GM12878 (cell line): ENCODE measurements around the gene SCARF1. TPM values are rescaled to one million over a fixed set of nuclear protein-coding genes. Genes with fewer than 3 reads are reported as not detected.

Experiments
- ATAC-seq: fragments of 200-7000 bp; cut with Tn5 transposase; 3 replicates; pipeline ENCODE4 v1.9.1; 2020; ENCODE audit warnings: mild to moderate bottlenecking, moderate library complexity
- BruUV-seq: library from RNA; stranded (reverse); fragments of 400-500 nt; replicated peaks from 2 replicates; lab custom pipeline; 2021; lab: Mats Ljungman, UMichigan
- CTCF ChIA-PET: fragments of 300-600 bp; sonication (Branson Sonifier 250); formaldehyde crosslinking; extraction: SDS; loops from one replicate; lab custom pipeline; 2021; ENCODE audit warnings: inconsistent platforms; lab: Yijun Ruan, JAX
- POLR2A ChIA-PET: fragments of 350-600 bp; formaldehyde crosslinking; extraction: SDS; loops from one replicate; lab custom pipeline; 2021; ENCODE audit warnings: inconsistent platforms; lab: Charles Lee
- RAD21 ChIA-PET: fragments of 300-600 bp; sonication (Branson Sonifier 250); formaldehyde crosslinking; loops from one replicate; lab custom pipeline; 2023; ENCODE audit warnings: antibody characterized with exemption; ENCODE audit not compliant: unreplicated experiment; lab: Charles Lee
- SMC1A ChIA-PET: fragments of 300-600 bp; sonication (Branson Sonifier 250); formaldehyde crosslinking; loops from one replicate; lab custom pipeline; 2023; ENCODE audit not compliant: unreplicated experiment, uncharacterized antibody; lab: Charles Lee
- DNase-seq: peaks from one replicate; pipeline ENCODE4 v3.0.0-alpha.2; 2011; ENCODE audit warnings: low read depth, low spot score
- FAIRE-seq: peaks from 3 replicates; lab custom pipeline; 2011; peaks lifted over from hg19 to GRCh38; lab: Jason Lieb, UNC
- H2AFZ ChIP-seq: 2 replicates; pipeline ENCODE4 v1.6.0; 2011; ENCODE audit warnings: low read depth, low read length, control low read depth; ENCODE audit not compliant: control insufficient read depth
- H3K27ac ChIP-seq: 2 replicates; pipeline ENCODE4 v1.5.1; 2011; ENCODE audit warnings: control low read depth; ENCODE audit not compliant: control insufficient read depth, insufficient read depth
- H3K27me3 ChIP-seq, 2 experiments: replicated peaks in 1 of 2; 2 replicates each; pipeline versions ENCODE4 v1.6.0 to v1.6.1; 2011; ENCODE audit warnings: low read length in 1 of 2; ENCODE audit not compliant: control insufficient read depth in 2 of 2, insufficient read depth in 2 of 2
- H3K36me3 ChIP-seq, 2 experiments: 2 replicates each; pipeline ENCODE4 v1.5.1; 2011; ENCODE audit warnings: low read length in 1 of 2; ENCODE audit not compliant: control insufficient read depth in 2 of 2, insufficient read depth in 2 of 2
- H3K4me1 ChIP-seq: 2 replicates; pipeline ENCODE4 v1.6.1; 2011; ENCODE audit warnings: mild to moderate bottlenecking, low read length, moderate library complexity, mixed read lengths; ENCODE audit not compliant: control insufficient read depth, insufficient read depth
- H3K4me2 ChIP-seq: 2 replicates; pipeline ENCODE4 v1.6.0; 2011; ENCODE audit warnings: control low read depth; ENCODE audit not compliant: control insufficient read depth, insufficient read depth
- H3K4me3 ChIP-seq: fragments of 200-600 bp; sonication (generic); 2 replicates; pipeline ENCODE4 v1.5.1; 2016
- H3K79me2 ChIP-seq: 2 replicates; pipeline ENCODE4 v1.6.0; 2011; ENCODE audit warnings: low read length; ENCODE audit not compliant: control insufficient read depth, insufficient read depth
- H3K9ac ChIP-seq: 2 replicates; pipeline ENCODE4 v1.8.0; 2011; ENCODE audit warnings: low read length, control low read depth, mixed read lengths; ENCODE audit not compliant: control insufficient read depth, insufficient read depth
- H3K9me3 ChIP-seq: replicated peaks from 3 replicates; pipeline ENCODE4 v1.5.1; 2011; ENCODE audit warnings: mild to moderate bottlenecking, low read length; ENCODE audit not compliant: control insufficient read depth, insufficient read depth
- H4K20me1 ChIP-seq: 2 replicates; pipeline ENCODE4 v1.6.0; 2011; ENCODE audit not compliant: control insufficient read depth, insufficient read depth
- BACH1 ChIP-seq: fragments of 450-650 bp; IDR thresholded peaks from 2 replicates; pipeline ENCODE4 v1.6.1; 2017; ENCODE audit warnings: mild to moderate bottlenecking, borderline replicate concordance
- BMI1 ChIP-seq: fragments of 450-650 bp; IDR thresholded peaks from 2 replicates; pipeline ENCODE4 v1.6.1; 2016; ENCODE audit warnings: mild to moderate bottlenecking, moderate library complexity, borderline replicate concordance
- CEBPB ChIP-seq, 2 experiments: fragments of 150-350 bp in 1 of 2; IDR thresholded peaks; 2 replicates each; pipeline ENCODE4 v1.6.1; 2012 to 2014; ENCODE audit warnings: low read depth in 2 of 2, low read length in 2 of 2, borderline replicate concordance in 1 of 2, inconsistent platforms in 1 of 2
- EGR1 ChIP-seq, 2 experiments: IDR thresholded peaks; 1 replicate in 1 of 2; 2 replicates in 1 of 2; pipeline ENCODE4 v1.6.1; 2011 to 2012; ENCODE audit warnings: low read depth in 2 of 2, low read length in 2 of 2, borderline replicate concordance in 1 of 2, mild to moderate bottlenecking in 1 of 2, moderate library complexity in 1 of 2
- EP300 ChIP-seq, 2 experiments: fragments of 150-350 bp in 1 of 2; IDR thresholded peaks; 2 replicates each; pipeline ENCODE4 v1.6.1; 2011 to 2012; ENCODE audit warnings: low read depth in 2 of 2, low read length in 2 of 2, borderline replicate concordance in 1 of 2, improper control_type of control experiment in 1 of 2, inconsistent platforms in 1 of 2; ENCODE audit not compliant: control insufficient read depth in 1 of 2
- FOS ChIP-seq: IDR thresholded peaks from 3 replicates; pipeline ENCODE4 v1.6.1; 2011; ENCODE audit warnings: borderline replicate concordance; ENCODE audit not compliant: insufficient read length; ENCODE audit errors: extremely low read depth
- GATAD2B ChIP-seq: fragments of 450-650 bp; conservative IDR thresholded peaks from 2 replicates; pipeline ENCODE4 v1.6.1; 2017; ENCODE audit warnings: low read depth, mild to moderate bottlenecking, moderate library complexity
- IKZF1 ChIP-seq: fragments of 450-650 bp; conservative IDR thresholded peaks from 2 replicates; pipeline ENCODE4 v1.6.1; 2017; ENCODE audit warnings: antibody characterized with exemption, mild to moderate bottlenecking
- JUND ChIP-seq: IDR thresholded peaks from 2 replicates; pipeline ENCODE4 v1.6.1; 2012; ENCODE audit warnings: low read depth, mild to moderate bottlenecking, low read length, improper control_type of control experiment, moderate library complexity
- MYC ChIP-seq: IDR thresholded peaks from 2 replicates; pipeline ENCODE4 v1.6.1; 2011; ENCODE audit warnings: mild to moderate bottlenecking, low read length, moderate library complexity, inconsistent platforms; ENCODE audit not compliant: insufficient read depth, insufficient replicate concordance, insufficient read length, severe bottlenecking
- PML ChIP-seq: IDR thresholded peaks from 2 replicates; pipeline ENCODE4 v1.6.1; 2012; ENCODE audit warnings: low read length, inconsistent platforms
- RELB ChIP-seq: fragments of 450-650 bp; IDR thresholded peaks from 2 replicates; pipeline ENCODE4 v1.6.1; 2017; ENCODE audit warnings: low read depth, mild to moderate bottlenecking, moderate library complexity
- SMAD1 ChIP-seq: fragments of 450-650 bp; IDR thresholded peaks from 2 replicates; pipeline ENCODE4 v1.6.1; 2018; ENCODE audit warnings: mild to moderate bottlenecking, low read depth; ENCODE audit not compliant: partially characterized antibody
- SP1 ChIP-seq: IDR thresholded peaks from one replicate; pipeline ENCODE4 v1.6.1; 2011; ENCODE audit warnings: low read depth, low read length
- STAT1 ChIP-seq: fragments of 450-650 bp; conservative IDR thresholded peaks from 2 replicates; pipeline ENCODE4 v1.6.1; 2014; ENCODE audit warnings: antibody characterized with exemption, mild to moderate bottlenecking
- WGBS: methylation state at CpG from one replicate; pipeline ENCODE4 v1.1.6; 2016; ENCODE audit warnings: low lambda C conversion rate; ENCODE audit not compliant: insufficient replicate concordance, insufficient coverage; ENCODE audit errors: missing lambda C conversion rate; 5-methylcytosine and 5-hydroxymethylcytosine counted together
- in situ Hi-C: fragments of 300-500 bp; cut with MboI; formaldehyde crosslinking; loops from 9 replicates; pipeline ENCODE4 v1.14.3; 2018; ENCODE audit warnings: mixed read lengths
- intact Hi-C: fragments of 100-400 bp; cut with micrococcal nuclease; formaldehyde crosslinking; loops from one replicate; pipeline ENCODE4 v1.14.2; 2022; ENCODE audit not compliant: unreplicated experiment
- polyA plus RNA-seq, 11 experiments: library from polyadenylated mRNA; depleted of rRNA in 4 of 11; unstranded in 6 of 11; stranded (reverse) in 5 of 11; fragments of >200 nt; fragmentation: Nextera tagmentation in 4 of 11; fragmentation: Illumina TruSeq in 1 of 11; extraction: Ambion mirVana in 4 of 11; extraction: Trizol in 1 of 11; gene quantifications; 1 replicate in 1 of 11; 2 replicates in 10 of 11; pipeline versions ENCODE4 v1.2.1 to v1.2.3, GENCODE V29; 2011 to 2016; ENCODE audit warnings: inconsistent platforms in 2 of 11, missing spikeins in 2 of 11, low read depth in 1 of 11
- total RNA-seq, 4 experiments: library from RNA; depleted of rRNA in 3 of 4; stranded (reverse); fragments of >200 nt in 3 of 4; fragmentation: Illumina TruSeq in 1 of 4; extraction: Trizol in 1 of 4; gene quantifications; 2 replicates each; pipeline versions ENCODE4 v1.2.1 to v1.2.3, GENCODE V29; 2013 to 2021
- TF ChIP-seq, protein P1 (sequence below): fragments of 450-650 bp; formaldehyde crosslinking; IDR thresholded peaks from 2 replicates; pipeline ENCODE4 v1.4.0; 2020; ENCODE audit warnings: mild to moderate bottlenecking, moderate library complexity
- TF ChIP-seq, protein P2 (sequence below): IDR thresholded peaks from 2 replicates; pipeline ENCODE4 v1.6.1; 2012; ENCODE audit warnings: low read depth, low read length, improper control_type of control experiment

The SCARF1 gene
- total and polyA plus RNA-seq, 10 of the 15 experiments (the other 5 are each of a cell fraction or from before 2014, with no cell fraction given) = 0.10 to 1.7 (median 0.43) TPM

GRCh38 chr17:1639549-1640180 lies 5.9 kb downstream of the SCARF1 start:
- ChIA-PET SMC1A (no interaction called here), RAD21 (interaction anchor here (0.7 kb wide), 1 partner anchor 62 kb away, joined by 3 read pairs; no protein-coding TSS in a partner anchor), CTCF (interaction anchor here (1.1 kb wide), 1 partner anchor 452 kb away, joined by 3 read pairs; no protein-coding TSS in a partner anchor), POLR2A (no interaction called here)
- Histone ChIP-seq H3K27ac (no peak overlapping the region), H3K4me3 (no peak overlapping the region), H3K4me1 (peaks cover 12% of the 10 kb centered on the region), H3K27me3 (no peaks in the 10 kb centered on the region), H3K9ac (no peak overlapping the region), H3K79me2 (peaks cover 1% of the 10 kb centered on the region; the same call in 1 of the 2 replicates), H3K4me2 (no peak overlapping the region), H4K20me1 (no peaks in the 10 kb centered on the region), H3K36me3 (no peaks in the 10 kb centered on the region), H3K9me3 (no peaks in the 10 kb centered on the region), H2AFZ (no peak overlapping the region)
- FAIRE-seq = no peak
- intact Hi-C loops (loop anchor here (10.0 kb wide), 1 partner anchor 365 kb away; the partner anchor contains the start of genes BHLHA9 and TRARG1), in situ Hi-C loops (no loop called here)
- ATAC-seq = no peak
- 65% methylated on average over 8 of the region's 11 CpGs for WGBS
- BruUV-seq = no TSS peak
- no peak for DNase-seq
- TF ChIP-seq PML (no peak), IKZF1 (no peak), CEBPB (IDR thresholded peaks at IDR 0.05; ENCODE audit: borderline replicate concordance in 1 of 2, low read depth in 2 of 2, low read length in 2 of 2) (no peak), STAT1 (no peak), BACH1 (no peak), SMAD1 (no peak), EGR1 (IDR thresholded peaks at IDR 0.05; ENCODE audit: borderline replicate concordance in 1 of 2, low read depth in 2 of 2, low read length in 2 of 2) (no peak), RELB (no peak), GATAD2B (no peak), JUND (no peak), EP300 (IDR thresholded peaks at IDR 0.05; ENCODE audit: borderline replicate concordance in 1 of 2, control insufficient read depth in 1 of 2, low read depth in 2 of 2, low read length in 2 of 2) (no peak), SP1 (no peak), FOS (no peak), BMI1 (no peak), MYC (no peak)
- TF ChIP-seq, protein P1, sequence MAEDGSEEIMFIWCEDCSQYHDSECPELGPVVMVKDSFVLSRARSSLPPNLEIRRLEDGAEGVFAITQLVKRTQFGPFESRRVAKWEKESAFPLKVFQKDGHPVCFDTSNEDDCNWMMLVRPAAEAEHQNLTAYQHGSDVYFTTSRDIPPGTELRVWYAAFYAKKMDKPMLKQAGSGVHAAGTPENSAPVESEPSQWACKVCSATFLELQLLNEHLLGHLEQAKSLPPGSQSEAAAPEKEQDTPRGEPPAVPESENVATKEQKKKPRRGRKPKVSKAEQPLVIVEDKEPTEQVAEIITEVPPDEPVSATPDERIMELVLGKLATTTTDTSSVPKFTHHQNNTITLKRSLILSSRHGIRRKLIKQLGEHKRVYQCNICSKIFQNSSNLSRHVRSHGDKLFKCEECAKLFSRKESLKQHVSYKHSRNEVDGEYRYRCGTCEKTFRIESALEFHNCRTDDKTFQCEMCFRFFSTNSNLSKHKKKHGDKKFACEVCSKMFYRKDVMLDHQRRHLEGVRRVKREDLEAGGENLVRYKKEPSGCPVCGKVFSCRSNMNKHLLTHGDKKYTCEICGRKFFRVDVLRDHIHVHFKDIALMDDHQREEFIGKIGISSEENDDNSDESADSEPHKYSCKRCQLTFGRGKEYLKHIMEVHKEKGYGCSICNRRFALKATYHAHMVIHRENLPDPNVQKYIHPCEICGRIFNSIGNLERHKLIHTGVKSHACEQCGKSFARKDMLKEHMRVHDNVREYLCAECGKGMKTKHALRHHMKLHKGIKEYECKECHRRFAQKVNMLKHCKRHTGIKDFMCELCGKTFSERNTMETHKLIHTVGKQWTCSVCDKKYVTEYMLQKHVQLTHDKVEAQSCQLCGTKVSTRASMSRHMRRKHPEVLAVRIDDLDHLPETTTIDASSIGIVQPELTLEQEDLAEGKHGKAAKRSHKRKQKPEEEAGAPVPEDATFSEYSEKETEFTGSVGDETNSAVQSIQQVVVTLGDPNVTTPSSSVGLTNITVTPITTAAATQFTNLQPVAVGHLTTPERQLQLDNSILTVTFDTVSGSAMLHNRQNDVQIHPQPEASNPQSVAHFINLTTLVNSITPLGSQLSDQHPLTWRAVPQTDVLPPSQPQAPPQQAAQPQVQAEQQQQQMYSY (CRISPR knock-in tag) = no peak
- TF ChIP-seq, protein P2, sequence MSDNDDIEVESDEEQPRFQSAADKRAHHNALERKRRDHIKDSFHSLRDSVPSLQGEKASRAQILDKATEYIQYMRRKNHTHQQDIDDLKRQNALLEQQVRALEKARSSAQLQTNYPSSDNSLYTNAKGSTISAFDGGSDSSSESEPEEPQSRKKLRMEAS = no peak
